IPS-20b (cell line): Measurements from ENCODE around the gene KIRREL3.

Experiments
- H3K27ac ChIP-seq: one replicate; pipeline ENCODE4 v1.5.1; 2013; ENCODE audit warnings: low read length
- H3K27me3 ChIP-seq: 2 replicates; pipeline ENCODE4 v1.6.1; 2013; ENCODE audit warnings: mild to moderate bottlenecking, low read length, inconsistent platforms; ENCODE audit not compliant: insufficient read depth
- H3K36me3 ChIP-seq: 2 replicates; pipeline ENCODE4 v1.6.1; 2013; ENCODE audit warnings: low read depth, mild to moderate bottlenecking, inconsistent platforms, low read length, moderate library complexity; ENCODE audit not compliant: insufficient read depth
- H3K4me1 ChIP-seq: 2 replicates; pipeline ENCODE4 v1.6.1; 2013; ENCODE audit warnings: mild to moderate bottlenecking, control low read depth, inconsistent platforms, low read length, moderate library complexity; ENCODE audit not compliant: insufficient read depth
- H3K4me3 ChIP-seq: 2 replicates; pipeline ENCODE4 v1.5.1; 2013; ENCODE audit warnings: mild to moderate bottlenecking, low read length, inconsistent platforms
- H3K9ac ChIP-seq: 2 replicates; pipeline ENCODE4 v1.6.1; 2013; ENCODE audit warnings: low read depth, mild to moderate bottlenecking, inconsistent platforms, low read length, moderate library complexity
- H3K9me3 ChIP-seq: 2 replicates; pipeline ENCODE4 v1.6.1; 2013; ENCODE audit warnings: mild to moderate bottlenecking, low read depth, low read length, inconsistent platforms; ENCODE audit not compliant: insufficient read depth

KIRREL3 gene

GRCh38 chr11:126926376-126926791, 74.2 kb downstream of the KIRREL3 start:
- H3K27me3 ChIP-seq: no peaks in the 10 kb centered on the region
- no peak overlapping the region for H3K4me3 ChIP-seq
- no peaks in the 10 kb centered on the region for H3K9me3 ChIP-seq
- H3K27ac ChIP-seq: no peak overlapping the region
- H3K36me3 ChIP-seq: no peaks in the 10 kb centered on the region
- no peak overlapping the region for H3K9ac ChIP-seq
- no peaks in the 10 kb centered on the region for H3K4me1 ChIP-seq

GRCh38 chr11:126925321-126926093, 75.1 kb downstream of the KIRREL3 start:
- H3K9ac ChIP-seq: no peak overlapping the region

GRCh38 chr11:126924376-126925040, 76.1 kb downstream of the KIRREL3 start:
- H3K4me1 ChIP-seq: no peaks in the 10 kb centered on the region
- no peaks in the 10 kb centered on the region for H3K9me3 ChIP-seq
- H3K27ac ChIP-seq: no peak overlapping the region
- H3K27me3 ChIP-seq: no peaks in the 10 kb centered on the region
- H3K36me3 ChIP-seq: no peaks in the 10 kb centered on the region
- no peak overlapping the region for H3K9ac ChIP-seq
- H3K4me3 ChIP-seq: no peak overlapping the region

More at GRCh38 chr11:126925321-126926093, 75.1 kb downstream of the KIRREL3 start:
- H3K27me3 ChIP-seq: no peaks in the 10 kb centered on the region
- H3K27ac ChIP-seq: no peak overlapping the region
- H3K9me3 ChIP-seq: no peaks in the 10 kb centered on the region
- no peaks in the 10 kb centered on the region for H3K36me3 ChIP-seq
- H3K4me3 ChIP-seq: no peak overlapping the region
- no peaks in the 10 kb centered on the region for H3K4me1 ChIP-seq

- no peaks in the 10 kb centered on the region for H3K27me3 ChIP-seq
- H3K27ac ChIP-seq: no peak overlapping the region
- no peaks in the 10 kb centered on the region for H3K9me3 ChIP-seq
- no peaks in the 10 kb centered on the region for H3K4me1 ChIP-seq
- H3K9ac ChIP-seq: no peak overlapping the region
- H3K36me3 ChIP-seq: no peaks in the 10 kb centered on the region
- H3K4me3 ChIP-seq: no peak overlapping the region
Observed at GRCh38 chr11:126920833-126921232, 79.7 kb downstream of the KIRREL3 start.

- Histone ChIP-seq H3K4me1 (no peaks in the 10 kb centered on the region), H3K4me3 (no peak overlapping the region), H3K36me3 (no peaks in the 10 kb centered on the region), H3K9ac (no peak overlapping the region), H3K27me3 (no peaks in the 10 kb centered on the region), H3K9me3 (no peaks in the 10 kb centered on the region), H3K27ac (no peak overlapping the region)
Observed at GRCh38 chr11:126919147-126919823, 81.3 kb downstream of the KIRREL3 start.

- H3K27ac ChIP-seq: no peak overlapping the region
Observed at GRCh38 chr11:126918556-126918955, 82.0 kb downstream of the KIRREL3 start.

GRCh38 chr11:126917531-126918204, 82.9 kb downstream of the KIRREL3 start:
- Histone ChIP-seq H3K4me1 (no peaks in the 10 kb centered on the region), H3K9ac (no peak overlapping the region), H3K9me3 (no peaks in the 10 kb centered on the region), H3K27me3 (no peaks in the 10 kb centered on the region), H3K27ac (no peak overlapping the region), H3K36me3 (no peaks in the 10 kb centered on the region), H3K4me3 (no peak overlapping the region)

More at GRCh38 chr11:126918556-126918955, 82.0 kb downstream of the KIRREL3 start:
- Histone ChIP-seq H3K9ac (no peak overlapping the region), H3K36me3 (no peaks in the 10 kb centered on the region), H3K4me3 (no peak overlapping the region), H3K27me3 (no peaks in the 10 kb centered on the region), H3K4me1 (no peaks in the 10 kb centered on the region), H3K9me3 (no peaks in the 10 kb centered on the region)

GRCh38 chr11:126915430-126915829, 85.1 kb downstream of the KIRREL3 start:
- Histone ChIP-seq H3K9me3 (no peaks in the 10 kb centered on the region), H3K36me3 (no peaks in the 10 kb centered on the region), H3K9ac (no peak overlapping the region), H3K27me3 (no peaks in the 10 kb centered on the region), H3K4me1 (no peaks in the 10 kb centered on the region), H3K4me3 (no peak overlapping the region), H3K27ac (no peak overlapping the region)

GRCh38 chr11:126914941-126915340, 85.6 kb downstream of the KIRREL3 start:
- Histone ChIP-seq H3K9me3 (no peaks in the 10 kb centered on the region), H3K27ac (no peak overlapping the region), H3K36me3 (no peaks in the 10 kb centered on the region), H3K4me3 (no peak overlapping the region), H3K4me1 (no peaks in the 10 kb centered on the region), H3K27me3 (no peaks in the 10 kb centered on the region), H3K9ac (no peak overlapping the region)

GRCh38 chr11:126914166-126914565, 86.4 kb downstream of the KIRREL3 start:
- Histone ChIP-seq H3K4me3 (no peak overlapping the region), H3K4me1 (no peaks in the 10 kb centered on the region), H3K27me3 (no peaks in the 10 kb centered on the region), H3K36me3 (no peaks in the 10 kb centered on the region), H3K27ac (no peak overlapping the region), H3K9me3 (no peaks in the 10 kb centered on the region), H3K9ac (no peak overlapping the region)

GRCh38 chr11:126904520-126904919, 96.0 kb downstream of the KIRREL3 start:
- no peak overlapping the region for H3K27ac ChIP-seq
- H3K4me3 ChIP-seq: no peak overlapping the region
- no peak overlapping the region for H3K9ac ChIP-seq
- no peaks in the 10 kb centered on the region for H3K9me3 ChIP-seq
- no peaks in the 10 kb centered on the region for H3K27me3 ChIP-seq
- peaks cover 8% of the 10 kb centered on the region; the same call in 1 of the 2 replicates for H3K4me1 ChIP-seq
- H3K36me3 ChIP-seq: no peaks in the 10 kb centered on the region
